OCI-LY1 (cell line): Measurements from ENCODE around the gene PNPLA8.

Source experiments
- H2AFZ ChIP-seq: fragments of 200-600 bp; sonication (generic), shearing (Covaris generic); 2 replicates; pipeline ENCODE4 v1.6.0; 2014; ENCODE audit warnings: antibody characterized with exemption, mild to moderate bottlenecking, low read length
- H3F3A ChIP-seq: fragments of 200-600 bp; sonication (generic), shearing (Covaris generic); 2 replicates; pipeline ENCODE4 v1.6.0; 2014; ENCODE audit warnings: mild to moderate bottlenecking, antibody characterized with exemption, low read length, moderate library complexity; ENCODE audit not compliant: insufficient read depth
- H3K27ac ChIP-seq: fragments of 200-600 bp; sonication (generic); 2 replicates; pipeline ENCODE4 v1.5.1; 2014; ENCODE audit warnings: low read length, mixed run types, mild to moderate bottlenecking, low read depth; ENCODE audit not compliant: poor library complexity, severe bottlenecking
- H3K27me3 ChIP-seq: fragments of 200-600 bp; sonication (generic); 2 replicates; pipeline ENCODE4 v1.6.0; 2014; ENCODE audit warnings: antibody characterized with exemption, mild to moderate bottlenecking, low read length, moderate library complexity; ENCODE audit not compliant: insufficient read depth
- H3K36me3 ChIP-seq: fragments of 200-600 bp; sonication (generic); 2 replicates; pipeline ENCODE4 v1.6.1; 2014; ENCODE audit warnings: mild to moderate bottlenecking, antibody characterized with exemption, low read length, moderate library complexity, mixed read lengths; ENCODE audit not compliant: insufficient read depth
- H3K4me1 ChIP-seq: fragments of 200-600 bp; sonication (generic); 2 replicates; pipeline ENCODE4 v1.5.1; 2014; ENCODE audit warnings: mild to moderate bottlenecking, low read length, moderate library complexity; ENCODE audit not compliant: insufficient read depth, severe bottlenecking
- H3K4me2 ChIP-seq: fragments of 200-600 bp; sonication (generic), shearing (Covaris generic); 2 replicates; pipeline ENCODE4 v1.6.1; 2014; ENCODE audit warnings: low read length
- H3K4me3 ChIP-seq: fragments of 200-600 bp; sonication (generic); 2 replicates; pipeline ENCODE4 v1.5.1; 2014; ENCODE audit warnings: low read length, low read depth, mild to moderate bottlenecking, mixed read lengths; ENCODE audit not compliant: poor library complexity, severe bottlenecking
- H3K79me2 ChIP-seq: fragments of 200-600 bp; shearing (Covaris generic); 2 replicates; pipeline ENCODE4 v1.6.1; 2016; ENCODE audit warnings: mixed run types, low read length, mixed read lengths; ENCODE audit not compliant: insufficient read depth
- H3K9ac ChIP-seq: fragments of 200-600 bp; sonication (generic), shearing (Covaris generic); 2 replicates; pipeline ENCODE4 v1.6.1; 2014; ENCODE audit warnings: mild to moderate bottlenecking, low read length, mixed read lengths
- H3K9me2 ChIP-seq: fragments of 200-600 bp; sonication (generic), shearing (Covaris generic); 2 replicates; pipeline ENCODE4 v1.6.1; 2014; ENCODE audit warnings: low read depth, mild to moderate bottlenecking, low read length, mixed read lengths
- H3K9me3 ChIP-seq: fragments of 200-600 bp; shearing (Covaris generic); 2 replicates; pipeline ENCODE4 v1.6.1; 2014; ENCODE audit warnings: low read length, mixed read lengths
- H4K20me1 ChIP-seq: fragments of 200-600 bp; sonication (generic), shearing (Covaris generic); 2 replicates; pipeline ENCODE4 v1.6.0; 2016; ENCODE audit warnings: mild to moderate bottlenecking, low read length; ENCODE audit not compliant: insufficient read depth
- CTCF ChIP-seq: fragments of 200-600 bp; sonication (generic), shearing (Covaris generic); IDR thresholded peaks from 2 replicates; pipeline ENCODE4 v1.5.1; 2017; ENCODE audit warnings: mild to moderate bottlenecking, antibody characterized with exemption, low read length, moderate library complexity, mixed read lengths
- EZH2 ChIP-seq: fragments of 200-600 bp; sonication (generic), shearing (Covaris generic); IDR thresholded peaks from 2 replicates; pipeline ENCODE4 v1.8.0; 2017; ENCODE audit warnings: borderline replicate concordance, mixed run types, mild to moderate bottlenecking, antibody characterized with exemption, low read length, moderate library complexity, mixed read lengths

Gene PNPLA8

GRCh38 chr7:108463613-108464012 is 62.3 kb downstream of the PNPLA8 start:
- H3F3A ChIP-seq, result no peaks in the 10 kb centered on the region
- no peaks in the 10 kb centered on the region for H3K27me3 ChIP-seq
- H3K4me3 ChIP-seq, result no peak overlapping the region
- no peak overlapping the region for H3K9ac ChIP-seq
- H3K9me2 ChIP-seq, result no peaks in the 10 kb centered on the region
- H3K4me2 ChIP-seq, result no peak overlapping the region
- no peaks in the 10 kb centered on the region for H3K4me1 ChIP-seq
- H2AFZ ChIP-seq, result no peak overlapping the region
- H3K79me2 ChIP-seq, result no peaks in the 10 kb centered on the region
- no peaks in the 10 kb centered on the region for H3K9me3 ChIP-seq
- no peaks in the 10 kb centered on the region for H3K36me3 ChIP-seq
- H4K20me1 ChIP-seq, result no peaks in the 10 kb centered on the region
- H3K27ac ChIP-seq, result no peak overlapping the region
- TF ChIP-seq EZH2 (no peak), CTCF (no peak)

GRCh38 chr7:108461840-108462239 is 64.1 kb downstream of the PNPLA8 start:
- H3K79me2 ChIP-seq, result no peaks in the 10 kb centered on the region
- no peak overlapping the region for H3K4me3 ChIP-seq
- TF ChIP-seq CTCF (no peak), EZH2 (no peak)
- no peaks in the 10 kb centered on the region for H3K27me3 ChIP-seq
- H3K9me3 ChIP-seq, result no peaks in the 10 kb centered on the region
- no peaks in the 10 kb centered on the region for H3K36me3 ChIP-seq
- H3F3A ChIP-seq, result no peaks in the 10 kb centered on the region
- no peak overlapping the region for H3K27ac ChIP-seq
- no peaks in the 10 kb centered on the region for H4K20me1 ChIP-seq
- no peak overlapping the region for H3K4me2 ChIP-seq
- H3K9ac ChIP-seq, result no peak overlapping the region
- H3K9me2 ChIP-seq, result no peaks in the 10 kb centered on the region
- H2AFZ ChIP-seq, result no peak overlapping the region
- no peaks in the 10 kb centered on the region for H3K4me1 ChIP-seq

GRCh38 chr7:108460964-108461363 is 65.0 kb downstream of the PNPLA8 start:
- no peak overlapping the region for H3K4me3 ChIP-seq
- H3K79me2 ChIP-seq, result no peaks in the 10 kb centered on the region
- H3K27me3 ChIP-seq, result no peaks in the 10 kb centered on the region
- TF ChIP-seq CTCF (no peak), EZH2 (no peak)
- no peak overlapping the region for H2AFZ ChIP-seq
- no peaks in the 10 kb centered on the region for H4K20me1 ChIP-seq
- no peak overlapping the region for H3K9ac ChIP-seq
- H3K9me2 ChIP-seq, result no peaks in the 10 kb centered on the region
- no peaks in the 10 kb centered on the region for H3K4me1 ChIP-seq
- H3F3A ChIP-seq, result no peaks in the 10 kb centered on the region
- H3K36me3 ChIP-seq, result no peaks in the 10 kb centered on the region
- H3K9me3 ChIP-seq, result no peaks in the 10 kb centered on the region
- no peak overlapping the region for H3K4me2 ChIP-seq
- H3K27ac ChIP-seq, result no peak overlapping the region
